HG02973 (cell line): Measurements from ENCODE around the gene SHKBP1.

Experiments used
- ATAC-seq: cut with Tn5 transposase; IDR thresholded peaks from one replicate; pipeline ENCODE4 v1.9.1; 2021; ENCODE audit warnings: moderate library complexity; ENCODE audit not compliant: unreplicated experiment

Gene SHKBP1

DNA sequence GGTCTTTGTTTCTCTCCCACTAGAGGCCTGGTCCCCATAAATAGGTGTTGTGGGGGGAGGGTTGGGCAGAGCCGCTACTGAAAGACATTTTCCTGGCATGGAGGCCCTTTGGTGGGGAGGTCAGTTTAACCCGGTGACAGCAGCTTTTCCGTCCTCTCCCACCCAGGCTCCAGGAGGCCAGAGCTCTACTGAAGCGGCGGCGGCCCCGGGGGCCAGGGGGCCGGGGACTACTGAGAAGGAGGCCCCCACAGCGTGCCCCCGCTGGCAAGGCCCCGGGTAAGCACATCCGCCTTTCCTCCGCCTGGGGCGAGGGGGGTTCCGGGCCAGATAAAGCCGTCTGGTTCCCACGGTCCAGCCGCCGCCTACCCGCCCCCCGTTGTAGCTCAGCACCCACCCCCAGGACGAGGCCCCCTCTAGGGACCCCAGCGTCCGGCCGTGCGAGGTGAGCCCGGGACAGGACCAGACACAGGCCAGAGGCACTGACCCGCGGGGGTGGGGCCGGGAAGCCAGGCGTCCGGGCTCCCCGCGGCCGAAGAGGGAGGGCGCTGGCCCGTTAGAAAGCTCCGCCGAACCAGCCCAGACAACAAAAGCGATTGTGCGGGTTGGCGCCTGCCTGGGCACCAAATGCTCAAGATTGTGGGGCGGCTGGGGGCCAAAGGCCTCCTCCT, 23.4 kb downstream of the SHKBP1 start:
- no peak for ATAC-seq

DNA sequence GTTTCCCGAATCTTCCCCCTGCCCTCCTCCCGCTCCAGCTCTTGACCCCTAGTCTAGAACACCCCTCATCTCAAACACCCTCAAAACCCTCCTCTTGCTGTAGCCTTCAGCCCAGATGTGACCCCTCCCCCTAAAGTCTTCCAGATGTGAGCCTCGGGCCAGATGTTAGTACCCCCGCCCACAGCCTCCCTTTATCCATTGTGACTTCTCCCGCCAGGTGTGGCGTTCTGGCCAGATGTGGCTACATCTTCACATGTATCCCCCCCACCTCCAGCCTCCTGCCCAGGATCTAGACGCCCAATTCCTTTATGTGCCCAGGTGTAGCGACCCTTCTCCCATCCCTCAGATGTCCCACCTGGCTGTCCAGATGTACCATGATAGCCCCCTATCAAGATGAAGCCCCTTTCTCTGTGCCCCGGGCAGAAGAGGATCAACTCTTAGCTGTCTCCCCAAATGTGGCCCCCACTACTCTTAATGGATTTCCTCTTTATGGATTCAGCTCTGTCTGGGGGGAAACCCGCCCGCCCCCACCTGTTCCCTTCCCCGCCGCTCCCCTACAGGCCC, 24.0 kb downstream of the SHKBP1 start:
- ATAC-seq: no peak

DNA sequence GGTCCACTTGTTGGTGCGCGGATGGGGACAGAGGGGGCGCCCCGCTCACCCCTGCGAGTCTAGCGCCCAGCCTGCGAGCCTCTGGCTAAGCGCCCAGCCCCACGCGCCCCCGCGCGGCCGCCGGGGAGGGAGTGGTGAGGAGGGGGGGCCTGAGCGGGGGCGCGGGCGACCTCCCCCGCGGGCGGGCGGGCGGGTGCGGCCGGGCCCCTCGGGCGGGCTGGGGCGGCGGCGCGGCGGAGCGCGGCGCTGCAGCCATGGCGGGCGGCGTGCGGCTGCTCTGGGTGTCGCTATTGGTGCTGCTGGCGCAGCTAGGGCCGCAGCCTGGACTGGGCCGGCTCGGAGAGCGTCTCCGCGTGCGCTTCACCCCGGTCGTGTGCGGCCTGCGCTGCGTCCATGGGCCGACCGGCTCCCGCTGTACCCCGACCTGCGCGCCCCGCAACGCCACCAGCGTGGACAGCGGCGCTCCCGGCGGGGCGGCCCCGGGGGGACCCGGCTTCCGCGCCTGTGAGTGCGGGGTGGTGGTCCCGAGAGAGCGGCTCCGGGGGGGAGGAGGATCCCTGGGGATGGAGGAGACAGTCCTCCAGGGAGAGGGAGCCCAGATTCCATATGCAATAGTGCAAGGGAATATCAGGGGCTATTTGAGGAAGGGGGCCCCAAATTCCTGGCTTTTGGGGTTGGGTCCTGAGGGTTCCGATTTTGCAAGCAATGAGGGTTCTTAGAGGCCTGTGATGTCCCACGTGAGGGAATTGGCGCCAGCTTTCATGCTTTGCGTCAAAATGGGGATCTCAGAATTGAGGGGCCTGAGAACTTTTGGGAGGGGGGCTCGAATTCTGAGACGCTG, 24.7 kb downstream of the SHKBP1 start, which contains the start of gene LTBP4:
TSS of gene LTBP4 (plus strand) at position 236 of the 841 bp plus-strand sequence. CDS start at position 255, 19 bp downstream.
- ATAC-seq: no peak

DNA sequence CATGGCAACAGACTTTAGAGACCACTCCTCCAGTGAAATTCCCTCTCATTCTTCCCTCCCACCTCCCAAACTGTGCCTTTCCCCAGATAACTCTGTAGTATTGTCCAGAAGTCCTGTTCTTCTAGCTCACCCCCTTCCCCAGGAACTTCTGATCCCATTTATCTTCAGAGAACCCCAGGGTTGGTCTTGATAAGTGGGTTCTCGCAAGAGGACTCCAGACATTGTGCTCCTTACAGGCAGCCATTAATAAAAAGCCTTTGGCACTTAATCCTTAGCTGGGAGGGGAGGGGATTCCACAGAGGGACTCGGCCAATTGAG, 26.4 kb downstream of the SHKBP1 start:
- no peak for ATAC-seq

DNA sequence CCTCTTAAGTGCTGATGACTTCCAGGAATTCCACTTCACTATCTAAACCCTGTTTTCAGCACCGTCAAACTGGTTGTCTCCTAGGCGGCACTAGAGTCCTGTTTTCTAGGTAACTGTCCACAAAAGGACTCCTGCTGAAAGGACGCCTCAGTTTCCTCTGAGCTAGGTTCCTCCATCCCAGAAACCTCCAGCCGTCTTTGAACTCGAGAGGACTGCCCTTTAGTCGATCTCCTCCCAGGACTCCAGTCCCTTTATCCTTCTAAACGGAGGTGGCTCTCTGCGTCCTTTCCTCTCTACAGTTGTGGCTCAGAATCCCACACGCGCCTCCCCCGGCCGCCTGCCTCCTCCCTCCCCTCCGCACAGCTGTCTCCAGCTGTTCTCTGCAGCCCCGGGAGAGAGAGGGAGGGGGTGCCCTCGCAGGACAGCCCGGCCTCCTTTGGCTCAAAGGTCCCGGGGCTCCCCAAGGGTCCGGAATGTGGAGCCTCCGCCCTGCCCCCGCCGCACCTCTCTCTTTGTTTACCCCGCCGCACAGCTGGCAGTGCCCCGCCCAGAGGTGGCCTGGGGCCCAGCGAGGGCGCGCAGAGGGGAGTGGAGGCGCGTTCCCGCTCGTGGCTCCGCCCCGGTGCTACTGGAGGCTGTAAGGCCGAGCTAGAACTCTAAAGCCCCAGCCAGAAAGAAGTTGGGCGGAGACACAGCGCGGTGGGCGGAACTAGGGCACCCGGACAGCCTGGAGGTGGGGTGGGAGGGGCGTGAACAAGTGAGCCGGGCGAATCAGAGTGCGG, 26.9 kb downstream of the SHKBP1 start:
- ATAC-seq: peak; percentile 57

DNA sequence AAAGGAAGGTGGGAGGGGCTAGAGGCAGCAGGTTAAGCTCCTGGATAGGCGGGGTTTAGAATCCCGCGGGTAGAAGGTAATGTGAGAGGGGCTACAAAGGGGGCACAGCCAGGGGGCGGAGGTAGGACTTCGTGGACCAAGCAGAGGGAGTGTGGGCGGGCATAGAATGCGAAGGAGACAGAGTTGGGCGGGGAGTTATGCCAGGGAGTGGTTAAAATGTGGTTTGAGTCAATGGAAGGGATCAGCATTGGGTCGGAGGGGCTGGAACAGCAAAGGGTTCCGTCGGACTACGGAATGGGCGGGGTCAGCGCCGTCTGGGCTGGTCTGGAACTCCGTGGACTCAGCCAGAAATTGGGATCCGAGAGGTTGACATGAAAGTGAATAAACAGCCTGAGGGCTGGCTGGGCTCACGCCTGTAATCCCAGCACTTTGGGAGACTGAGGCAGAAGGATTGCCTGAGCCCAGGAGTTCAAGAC, 27.5 kb downstream of the SHKBP1 start:
- ATAC-seq: no peak

DNA sequence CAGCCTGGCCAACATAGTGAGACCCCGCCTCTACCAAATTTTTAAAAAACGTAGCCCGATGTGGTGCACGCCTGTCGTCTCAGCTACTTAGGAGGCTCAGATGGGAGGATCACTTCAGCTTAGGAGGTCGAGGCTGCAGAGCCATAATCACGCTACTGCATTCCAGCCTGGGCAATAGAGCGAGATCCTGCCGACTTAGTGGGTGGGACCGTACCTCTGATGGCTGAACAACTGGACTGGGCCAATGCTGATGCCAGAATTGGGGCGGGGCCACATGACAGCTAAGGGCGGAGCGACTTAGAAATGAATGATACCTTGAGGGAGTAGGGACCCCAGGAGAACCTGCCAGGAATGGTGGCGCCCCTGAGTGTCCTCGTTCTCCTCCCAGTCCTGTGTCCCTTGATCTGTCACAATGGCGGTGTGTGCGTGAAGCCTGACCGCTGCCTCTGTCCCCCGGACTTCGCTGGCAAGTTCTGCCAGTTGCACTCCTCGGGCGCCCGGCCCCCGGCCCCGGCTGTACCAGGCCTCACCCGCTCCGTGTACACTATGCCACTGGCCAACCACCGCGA, 28.1 kb downstream of the SHKBP1 start:
- no peak for ATAC-seq

DNA sequence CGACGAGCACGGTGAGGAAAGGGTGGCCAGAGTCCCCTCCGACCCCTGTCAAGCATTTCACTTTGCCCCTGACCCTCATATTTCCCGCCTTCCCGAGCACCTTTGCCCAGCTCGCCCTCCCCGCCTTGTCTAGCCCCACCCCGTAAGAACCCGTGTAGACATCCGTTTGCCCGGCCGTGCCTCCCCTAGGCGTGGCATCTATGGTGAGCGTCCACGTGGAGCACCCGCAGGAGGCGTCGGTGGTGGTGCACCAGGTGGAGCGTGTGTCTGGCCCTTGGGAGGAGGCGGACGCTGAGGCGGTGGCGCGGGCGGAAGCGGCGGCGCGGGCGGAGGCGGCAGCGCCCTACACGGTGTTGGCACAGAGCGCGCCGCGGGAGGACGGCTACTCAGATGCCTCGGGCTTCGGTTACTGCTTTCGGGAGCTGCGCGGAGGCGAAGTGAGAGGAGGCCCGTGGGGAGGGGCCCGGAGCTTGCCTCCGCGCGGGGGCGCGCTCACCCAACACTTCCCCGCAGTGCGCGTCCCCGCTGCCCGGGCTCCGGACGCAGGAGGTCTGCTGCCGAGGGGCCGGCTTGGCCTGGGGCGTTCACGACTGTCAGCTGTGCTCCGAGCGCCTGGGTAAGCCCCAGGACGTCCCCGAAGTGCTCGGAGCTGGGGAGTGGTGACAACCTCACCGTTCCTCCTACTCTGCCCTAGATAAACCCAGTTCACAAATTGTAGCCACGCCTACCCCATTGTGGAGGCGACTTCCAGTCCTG, 28.7 kb downstream of the SHKBP1 start:
- ATAC-seq: peak; percentile 20

DNA sequence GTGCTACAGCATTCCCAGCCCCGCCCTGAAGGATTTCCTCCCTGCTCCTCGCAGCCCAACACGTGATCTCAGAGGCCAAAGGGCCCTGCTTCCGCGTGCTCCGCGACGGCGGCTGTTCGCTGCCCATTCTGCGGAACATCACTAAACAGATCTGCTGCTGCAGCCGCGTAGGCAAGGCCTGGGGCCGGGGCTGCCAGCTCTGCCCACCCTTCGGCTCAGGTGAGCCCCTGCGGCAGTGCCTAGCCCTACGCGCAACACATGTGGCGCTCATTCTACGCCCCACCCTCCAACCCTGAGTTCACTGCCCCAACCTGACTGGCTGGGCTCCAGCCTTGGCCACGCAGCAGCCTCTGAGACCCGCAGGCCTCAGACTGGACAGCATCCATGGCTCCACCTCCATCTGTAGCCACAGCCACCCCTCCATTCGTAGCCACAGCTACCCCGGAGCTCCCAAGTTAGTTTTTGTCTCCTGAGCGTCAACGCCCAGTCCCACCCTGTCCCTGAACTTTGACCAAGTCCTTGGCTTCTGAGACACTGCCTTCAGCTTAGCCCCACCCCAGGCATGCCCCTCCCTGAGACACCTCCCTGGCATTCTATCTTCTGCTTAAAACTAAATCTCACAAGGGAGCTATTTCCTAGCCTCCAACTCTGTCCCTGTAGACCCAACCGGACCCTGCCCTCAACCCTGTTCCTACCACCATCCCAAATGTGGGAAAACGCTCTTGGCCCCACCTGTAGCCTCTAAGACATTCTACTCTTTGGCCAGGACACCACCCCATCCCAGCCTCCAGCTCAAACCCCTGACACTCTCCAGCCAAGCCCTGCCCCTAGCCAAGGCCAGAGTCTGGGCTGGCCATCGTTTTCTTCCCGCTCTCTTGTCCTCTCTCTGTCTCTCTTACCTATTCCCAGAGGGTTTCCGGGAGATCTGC, 30.9 kb downstream of the SHKBP1 start:
- ATAC-seq: no peak

DNA sequence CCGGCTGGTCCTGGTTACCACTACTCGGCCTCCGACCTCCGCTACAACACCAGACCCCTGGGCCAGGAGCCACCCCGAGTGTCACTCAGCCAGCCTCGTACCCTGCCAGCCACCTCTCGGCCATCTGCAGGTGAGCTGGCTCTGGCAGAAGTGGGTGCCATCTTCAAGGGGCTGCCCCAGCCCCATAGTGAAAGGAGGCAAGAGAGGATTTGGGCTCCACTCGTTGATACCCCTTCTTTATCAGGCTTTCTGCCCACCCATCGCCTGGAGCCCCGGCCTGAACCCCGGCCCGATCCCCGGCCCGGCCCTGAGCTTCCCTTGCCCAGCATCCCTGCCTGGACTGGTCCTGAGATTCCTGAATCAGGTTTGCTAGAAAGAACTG, 31.6 kb downstream of the SHKBP1 start:
- ATAC-seq: no peak

DNA sequence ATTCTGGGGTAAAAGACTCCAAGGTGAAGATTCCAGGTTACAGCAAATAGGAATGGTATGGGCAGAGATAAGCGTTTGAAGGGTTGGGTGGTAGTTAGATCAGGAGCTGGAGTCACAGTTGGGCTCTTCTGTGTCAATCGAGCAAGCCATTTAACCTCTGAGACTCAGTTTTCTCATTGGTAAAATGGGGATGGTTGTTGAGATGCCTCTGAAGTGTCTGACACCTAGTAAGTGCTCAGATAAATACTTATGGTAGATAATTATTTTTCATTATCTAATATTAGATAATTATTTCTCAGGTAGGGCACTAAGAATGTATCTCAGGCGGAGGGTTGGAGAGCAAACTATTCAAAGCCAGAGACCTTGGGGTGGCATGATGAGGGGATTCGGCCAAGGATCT, 32.3 kb downstream of the SHKBP1 start:
- ATAC-seq: no peak

DNA sequence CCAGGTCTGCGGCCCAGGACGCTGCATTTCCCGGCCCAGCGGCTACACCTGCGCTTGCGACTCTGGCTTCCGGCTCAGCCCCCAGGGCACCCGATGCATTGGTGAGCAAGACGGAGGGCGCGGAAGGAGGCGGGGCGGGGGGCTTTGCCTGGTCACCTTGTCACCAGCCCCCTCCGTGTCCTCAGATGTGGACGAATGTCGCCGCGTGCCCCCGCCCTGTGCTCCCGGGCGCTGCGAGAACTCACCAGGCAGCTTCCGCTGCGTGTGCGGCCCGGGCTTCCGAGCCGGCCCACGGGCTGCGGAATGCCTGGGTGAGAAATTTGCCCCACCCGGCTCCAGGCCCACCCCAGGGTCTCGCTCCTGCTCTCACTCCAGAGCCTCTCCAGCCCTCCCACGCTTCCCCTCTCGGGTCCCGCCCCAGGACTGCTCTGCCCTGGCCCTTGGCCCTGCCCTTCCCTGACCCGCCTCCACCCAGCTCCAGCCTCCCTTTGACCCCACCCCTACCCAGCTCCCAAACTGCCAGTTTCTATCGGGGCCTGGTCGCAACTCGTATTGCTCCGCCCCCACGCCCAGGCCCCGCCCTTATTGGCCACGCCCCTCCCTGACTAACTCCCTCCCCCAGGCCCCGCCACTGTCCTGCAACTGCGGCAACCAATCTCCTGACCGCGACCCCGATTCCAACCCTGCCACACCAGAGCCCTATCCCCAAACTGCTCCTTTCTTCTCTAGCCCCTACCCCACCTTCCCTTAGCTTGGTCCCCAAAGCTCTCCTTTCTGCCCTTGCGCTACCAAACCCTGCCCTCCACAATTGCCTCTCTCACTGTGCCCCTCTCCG, 33.1 kb downstream of the SHKBP1 start:
- peak; percentile 39 for ATAC-seq

DNA sequence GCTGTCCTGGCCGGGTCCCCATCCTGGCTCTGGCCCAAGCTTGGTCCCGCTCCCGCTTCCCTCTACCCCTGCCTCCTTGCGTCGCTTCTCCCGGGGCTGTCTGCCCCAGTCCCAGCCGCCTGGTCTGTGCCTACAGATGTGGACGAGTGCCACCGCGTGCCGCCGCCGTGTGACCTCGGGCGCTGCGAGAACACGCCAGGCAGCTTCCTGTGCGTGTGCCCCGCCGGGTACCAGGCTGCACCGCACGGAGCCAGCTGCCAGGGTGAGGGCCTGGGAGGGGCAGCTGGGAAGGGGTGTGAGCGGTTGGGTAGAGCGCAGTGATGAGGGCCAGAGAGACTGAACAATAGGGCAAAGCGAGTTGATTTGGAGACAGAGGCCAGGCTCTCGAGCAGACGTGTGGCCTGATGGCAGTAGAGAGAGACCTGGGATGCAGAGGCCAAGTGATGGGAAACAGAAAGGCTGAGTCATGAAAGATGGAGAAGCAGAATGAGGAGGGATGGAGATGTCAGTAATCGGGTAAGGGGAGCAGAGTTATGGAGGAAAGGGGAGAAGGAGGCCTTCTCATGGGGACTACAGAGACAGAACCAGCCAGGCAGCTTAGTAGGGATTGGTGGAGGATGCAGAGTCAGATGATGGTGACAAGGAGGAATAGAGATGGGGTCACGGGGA, 33.9 kb downstream of the SHKBP1 start:
- no peak for ATAC-seq

DNA sequence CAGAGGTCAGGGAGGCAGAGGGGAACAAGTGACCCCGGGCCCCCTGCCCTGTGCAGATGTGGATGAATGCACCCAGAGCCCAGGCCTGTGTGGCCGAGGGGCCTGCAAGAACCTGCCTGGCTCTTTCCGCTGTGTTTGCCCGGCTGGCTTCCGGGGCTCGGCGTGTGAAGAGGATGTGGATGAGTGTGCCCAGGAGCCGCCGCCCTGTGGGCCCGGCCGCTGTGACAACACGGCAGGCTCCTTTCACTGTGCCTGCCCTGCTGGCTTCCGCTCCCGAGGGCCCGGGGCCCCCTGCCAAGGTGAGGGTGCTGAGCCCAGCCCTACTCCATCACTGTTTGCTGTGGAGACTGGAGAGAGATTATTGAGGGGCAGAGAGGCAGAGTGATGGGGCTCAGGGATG, 34.4 kb downstream of the SHKBP1 start:
- no peak for ATAC-seq

DNA sequence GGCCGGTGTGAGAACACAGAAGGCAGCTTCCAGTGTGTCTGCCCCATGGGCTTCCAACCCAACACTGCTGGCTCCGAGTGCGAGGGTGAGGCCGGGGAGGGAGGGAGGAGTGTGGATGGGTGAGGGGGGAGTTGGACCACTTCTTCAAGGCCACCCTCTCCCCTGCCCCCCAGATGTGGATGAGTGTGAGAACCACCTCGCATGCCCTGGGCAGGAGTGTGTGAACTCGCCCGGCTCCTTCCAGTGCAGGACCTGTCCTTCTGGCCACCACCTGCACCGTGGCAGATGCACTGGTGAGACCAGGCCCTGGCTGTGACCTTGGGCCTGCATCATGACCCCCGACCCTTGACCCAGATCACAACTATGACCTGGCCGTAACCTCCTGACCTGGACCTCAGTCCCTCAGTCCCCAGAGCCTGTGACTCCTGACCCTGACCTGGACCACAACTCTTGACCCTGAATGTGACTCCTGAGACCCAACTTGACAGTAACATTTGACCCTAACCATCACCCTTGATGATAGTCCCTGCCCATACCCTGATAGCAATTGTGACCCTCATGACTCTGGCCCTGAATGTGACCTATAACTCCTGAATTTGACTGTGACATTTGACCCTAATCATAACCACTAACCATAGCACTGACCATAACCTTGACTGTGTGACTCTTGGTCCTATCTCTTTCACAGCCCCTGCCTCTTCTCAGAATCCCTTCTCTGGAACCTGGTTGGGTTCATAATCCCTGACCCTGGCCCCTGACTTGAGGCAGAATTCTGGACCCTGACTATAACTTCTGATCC, 35.4 kb downstream of the SHKBP1 start:
- no peak for ATAC-seq

DNA sequence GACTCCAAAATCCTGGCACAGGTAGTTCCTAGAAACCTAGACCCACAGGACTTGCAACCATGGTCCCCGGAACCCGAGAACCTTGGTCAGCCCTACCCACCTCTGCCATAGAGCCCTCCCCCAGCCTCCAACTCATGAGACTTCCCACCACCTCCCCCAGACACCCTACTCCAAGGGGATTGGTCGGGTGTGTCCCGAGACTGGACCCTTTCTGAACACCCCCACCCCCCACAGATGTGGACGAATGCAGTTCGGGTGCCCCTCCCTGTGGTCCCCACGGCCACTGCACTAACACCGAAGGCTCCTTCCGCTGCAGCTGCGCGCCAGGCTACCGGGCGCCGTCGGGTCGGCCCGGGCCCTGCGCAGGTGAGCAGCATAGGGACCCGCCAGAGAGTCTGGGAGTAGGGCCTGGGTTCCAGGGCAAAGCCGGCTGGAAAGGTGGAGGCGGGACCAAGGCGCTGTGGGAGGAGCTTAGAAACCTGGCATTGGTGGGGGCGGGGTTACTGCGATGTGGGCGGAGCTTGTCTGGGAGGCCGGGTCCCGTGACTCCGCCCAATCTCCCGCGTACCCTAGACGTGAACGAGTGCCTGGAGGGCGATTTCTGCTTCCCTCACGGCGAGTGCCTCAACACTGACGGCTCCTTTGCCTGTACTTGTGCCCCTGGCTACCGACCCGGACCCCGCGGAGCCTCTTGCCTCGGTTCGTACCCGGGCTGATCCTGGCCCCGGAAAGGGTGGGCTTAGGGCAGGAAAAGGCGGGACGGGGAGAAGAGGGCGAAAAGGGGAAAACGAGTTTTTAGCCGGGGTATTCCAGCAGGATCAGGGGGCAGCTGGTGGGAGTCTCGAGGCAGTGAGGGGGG, 36.4 kb downstream of the SHKBP1 start:
- no peak for ATAC-seq
